ENCODE results near the gene PAGE3. TPM values are rescaled to one million over a fixed set of nuclear protein-coding genes. Genes with fewer than 3 reads are reported as not detected.

Gene PAGE3
- total and polyA plus RNA-seq, 12 donors = not detected

DNA sequence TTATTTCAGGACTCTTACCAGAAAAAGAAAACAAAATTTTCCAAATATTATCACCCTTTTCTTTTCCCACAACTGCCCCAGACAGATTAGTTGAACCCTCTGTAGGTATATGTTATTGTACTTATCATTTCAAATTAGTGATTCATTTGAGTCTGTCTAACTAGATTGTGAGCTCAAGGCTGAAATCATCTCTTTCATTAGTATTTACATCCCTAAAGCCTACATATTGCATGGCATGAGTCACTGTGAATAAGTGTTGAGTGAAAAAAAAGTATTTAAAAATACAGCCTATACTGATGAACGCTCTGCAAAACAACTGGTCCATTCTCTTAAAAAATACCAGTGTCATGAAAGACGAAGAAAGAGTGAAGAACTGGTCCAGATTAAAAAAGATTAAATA, 3.9 kb downstream of the PAGE3 start:
- no peak for ATAC-seq
- no peaks in the 10 kb centered on the region for H3K36me3 ChIP-seq
- no peak for DNase-seq
- TF ChIP-seq, protein P1, sequence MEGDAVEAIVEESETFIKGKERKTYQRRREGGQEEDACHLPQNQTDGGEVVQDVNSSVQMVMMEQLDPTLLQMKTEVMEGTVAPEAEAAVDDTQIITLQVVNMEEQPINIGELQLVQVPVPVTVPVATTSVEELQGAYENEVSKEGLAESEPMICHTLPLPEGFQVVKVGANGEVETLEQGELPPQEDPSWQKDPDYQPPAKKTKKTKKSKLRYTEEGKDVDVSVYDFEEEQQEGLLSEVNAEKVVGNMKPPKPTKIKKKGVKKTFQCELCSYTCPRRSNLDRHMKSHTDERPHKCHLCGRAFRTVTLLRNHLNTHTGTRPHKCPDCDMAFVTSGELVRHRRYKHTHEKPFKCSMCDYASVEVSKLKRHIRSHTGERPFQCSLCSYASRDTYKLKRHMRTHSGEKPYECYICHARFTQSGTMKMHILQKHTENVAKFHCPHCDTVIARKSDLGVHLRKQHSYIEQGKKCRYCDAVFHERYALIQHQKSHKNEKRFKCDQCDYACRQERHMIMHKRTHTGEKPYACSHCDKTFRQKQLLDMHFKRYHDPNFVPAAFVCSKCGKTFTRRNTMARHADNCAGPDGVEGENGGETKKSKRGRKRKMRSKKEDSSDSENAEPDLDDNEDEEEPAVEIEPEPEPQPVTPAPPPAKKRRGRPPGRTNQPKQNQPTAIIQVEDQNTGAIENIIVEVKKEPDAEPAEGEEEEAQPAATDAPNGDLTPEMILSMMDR (IDR thresholded peaks at IDR 0.05) = no peak
- H3K27ac ChIP-seq = no peak overlapping the region
- H3K4me3 ChIP-seq = no peak overlapping the region
- intact Hi-C loops (cut with DNase I) = no loop called here
- H3K4me1 ChIP-seq = no peaks in the 10 kb centered on the region
- peaks cover 0 to 25% (median 0%) of the 10 kb centered on the region in 7 donors for H3K27me3 ChIP-seq
- WGBS, 2 donors = 83 to 86% methylated on average over 2 of the region's 2 CpGs
- no peaks in the 10 kb centered on the region for H3K9me3 ChIP-seq

DNA sequence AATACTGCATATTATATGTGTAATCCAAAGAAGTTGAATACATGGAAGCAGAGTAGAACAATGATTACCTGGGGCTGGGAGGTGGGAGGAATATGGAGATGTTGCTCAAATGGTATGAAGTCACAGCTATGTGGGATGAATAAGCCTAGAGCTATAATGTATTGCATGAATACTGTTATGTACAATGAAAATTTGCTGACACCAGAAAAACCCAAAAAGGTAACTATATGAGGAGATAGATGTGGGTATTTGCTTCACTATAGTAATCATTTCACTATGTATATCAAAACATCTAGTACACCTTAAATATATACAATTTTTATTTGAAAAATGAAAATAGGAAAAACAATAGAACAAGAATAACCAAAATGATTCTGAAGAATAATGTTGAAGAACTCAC, 11.2 kb downstream of the PAGE3 start:
- ATAC-seq (no peak), DNase-seq (no peak)
- no peaks in the 10 kb centered on the region for H3K4me1 ChIP-seq
- intact Hi-C loops (cut with DNase I) = no loop called here
- peaks cover 0 to 6% (median 0%) of the 10 kb centered on the region in 11 donors for H3K9me3 ChIP-seq
- H3K27me3 ChIP-seq = peaks cover 0 to 9% (median 0%) of the 10 kb centered on the region in 7 donors
- TF ChIP-seq, protein P1 (IDR thresholded peaks at IDR 0.05) = no peak
- H3K36me3 ChIP-seq = no peaks in the 10 kb centered on the region
- H3K27ac ChIP-seq = no peak overlapping the region
- no peak overlapping the region for H3K4me3 ChIP-seq

DNA sequence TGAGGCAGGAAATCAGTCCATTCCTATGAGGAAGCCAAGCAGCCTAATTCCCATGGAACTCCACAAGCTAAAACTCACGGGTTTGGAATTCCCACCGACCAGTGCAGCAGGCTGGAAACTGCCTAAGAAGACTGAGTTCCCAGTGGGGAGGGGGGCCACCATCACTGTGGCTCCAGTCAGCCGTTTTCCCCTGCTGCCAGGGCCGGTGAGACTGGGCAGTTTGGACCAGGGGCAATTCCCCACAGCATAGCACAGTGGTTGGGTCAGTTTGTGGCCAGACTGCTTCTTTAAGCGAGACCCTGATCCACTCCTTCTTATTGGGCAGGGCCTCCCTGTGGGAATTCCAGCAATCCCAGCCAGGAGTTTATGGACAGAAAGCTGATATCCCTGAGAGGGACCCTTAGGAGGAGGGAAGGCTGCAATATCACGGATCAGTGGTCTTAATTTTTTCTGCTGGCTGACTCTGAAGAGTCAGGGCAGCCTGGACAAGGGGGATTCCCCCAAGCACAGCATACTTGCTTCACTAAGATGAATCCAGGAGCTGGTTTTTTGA, 23.9 kb downstream of the PAGE3 start:
- Histone ChIP-seq H3K4me1 (no peaks in the 10 kb centered on the region), H3K4me3 (no peak overlapping the region), H3K9me3 (peaks cover 0 to 25% (median 0%) of the 10 kb centered on the region in 11 donors), H3K36me3 (no peaks in the 10 kb centered on the region), H3K27ac (no peak overlapping the region), H3K27me3 (no peaks in the 10 kb centered on the region)
- intact Hi-C loops (cut with DNase I) = no loop called here
- TF ChIP-seq, protein P1 (IDR thresholded peaks at IDR 0.05) = no peak
- 52 to 66% methylated on average over 6 of the region's 6 CpGs for WGBS, 2 donors
- no peak for DNase-seq
- no peak for ATAC-seq

DNA sequence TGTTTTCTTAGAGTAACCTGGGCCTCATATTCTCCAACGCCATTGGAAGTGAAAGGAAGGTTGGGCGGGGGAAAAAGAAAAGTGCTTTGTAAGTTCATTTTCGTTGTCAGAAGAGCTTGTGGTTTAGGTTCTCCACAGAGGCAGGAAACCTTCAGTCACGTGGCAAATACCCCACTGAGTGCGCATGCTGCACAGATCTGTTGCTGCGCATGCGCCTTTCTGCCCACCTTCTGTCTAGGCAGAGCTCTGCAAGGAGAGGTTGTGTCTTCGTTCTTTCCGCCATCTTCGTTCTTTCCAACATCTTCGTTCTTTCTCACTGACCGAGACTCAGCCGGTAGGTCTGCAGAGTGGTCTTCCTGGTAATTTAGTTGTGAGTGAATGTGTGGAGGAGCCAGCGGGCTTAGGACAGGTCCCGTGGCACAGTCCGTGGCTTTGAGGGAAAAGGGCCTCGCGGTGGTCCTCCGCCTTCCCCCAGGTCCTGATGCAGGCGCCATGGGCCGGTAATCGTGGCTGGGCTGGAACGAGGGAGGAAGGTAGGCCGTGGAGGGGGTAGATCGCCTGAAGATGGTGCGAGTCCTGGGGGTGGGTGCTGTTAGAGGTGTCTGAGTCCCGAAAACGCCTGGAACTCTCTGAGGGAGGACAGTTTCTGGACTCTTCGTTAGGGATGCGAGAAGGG, 44.5 kb downstream of the PAGE3 start, which contains the start of gene PAGE5:
PAGE5 (plus strand) TSS at position 228 of the 676 bp plus-strand sequence. CDS start 1,037 bp downstream, outside the sequence.
- Histone ChIP-seq H3K27me3 (peaks cover 0 to 15% (median 0%) of the 10 kb centered on the region in 7 donors), H3K9me3 (no peaks in the 10 kb centered on the region), H3K27ac (no peak within 1 kb of the TSS), H3K4me1 (no peaks in the 10 kb centered on the region), H3K36me3 (no peaks in the 10 kb centered on the region), H3K4me3 (no peak within 1 kb of the TSS)
- 91 to 93% methylated on average over 30 of the region's 30 CpGs for WGBS, 2 donors
- TF ChIP-seq, protein P1 (IDR thresholded peaks at IDR 0.05) = no peak
- intact Hi-C loops (cut with DNase I) = no loop called here
- no peak for DNase-seq
- no peak for ATAC-seq

All from heart right ventricle (tissue), 16 donors.